ENCODE data around the gene LCMT2. TPM values are rescaled to one million over a fixed set of nuclear protein-coding genes. Genes with fewer than 3 reads are reported as not detected.

The LCMT2 gene
- total and polyA plus RNA-seq, 10 of the 15 experiments (the other 5 are each of a cell fraction or from before 2014, with no cell fraction given), result 2.1 to 17.2 (median 14.9) TPM

DNA sequence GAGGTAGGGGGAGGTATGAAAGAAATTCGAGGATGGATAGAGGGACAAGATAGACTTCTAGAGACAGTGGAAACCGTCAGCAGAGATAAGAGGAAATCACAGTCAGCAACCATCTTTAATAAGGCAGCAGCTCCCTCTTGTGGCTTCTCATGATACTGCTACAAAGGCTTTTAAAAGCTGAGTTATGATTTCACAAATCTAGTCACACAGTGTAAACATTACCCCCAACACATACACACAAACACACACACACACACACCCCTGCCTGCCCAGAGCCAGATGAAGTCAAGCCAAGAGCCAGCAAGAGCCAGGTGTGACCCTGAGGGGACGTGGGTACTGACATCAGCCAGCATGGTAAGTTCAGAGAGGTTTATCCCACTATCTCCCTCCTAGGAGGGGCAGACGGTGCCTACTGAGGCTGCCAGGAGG, 44.8 kb downstream of the LCMT2 start (continued):
- TF ChIP-seq ASH2L (IDR thresholded peaks at IDR 0.05; ENCODE audit: borderline replicate concordance, low read depth) (no peak), JUNB (IDR thresholded peaks at IDR 0.05) (no peak), SMC3 (IDR thresholded peaks at IDR 0.05; ENCODE audit: borderline replicate concordance, low read length) (peak; percentile 98), NRF1 (conservative IDR thresholded peaks at IDR 0.05; ENCODE audit: low read depth, low read length) (no peak), MEF2B (IDR thresholded peaks at IDR 0.05; ENCODE audit: partially characterized antibody, poor library complexity, severe bottlenecking) (no peak), YY1 (IDR thresholded peaks at IDR 0.05; ENCODE audit: low read depth, low read length) (peak; percentile 75; the same call in 1 of the 2 replicates), GATAD2B (conservative IDR thresholded peaks at IDR 0.05; ENCODE audit: low read depth) (no peak), RB1 (IDR thresholded peaks at IDR 0.05; ENCODE audit: borderline replicate concordance) (no peak), RAD21 (IDR thresholded peaks at IDR 0.05; ENCODE audit: insufficient read depth, low read depth, low read length) (peak; percentile 93), MXI1 (IDR thresholded peaks at IDR 0.05; ENCODE audit: low read depth, low read length) (no peak)
- TF ChIP-seq, protein P1, sequence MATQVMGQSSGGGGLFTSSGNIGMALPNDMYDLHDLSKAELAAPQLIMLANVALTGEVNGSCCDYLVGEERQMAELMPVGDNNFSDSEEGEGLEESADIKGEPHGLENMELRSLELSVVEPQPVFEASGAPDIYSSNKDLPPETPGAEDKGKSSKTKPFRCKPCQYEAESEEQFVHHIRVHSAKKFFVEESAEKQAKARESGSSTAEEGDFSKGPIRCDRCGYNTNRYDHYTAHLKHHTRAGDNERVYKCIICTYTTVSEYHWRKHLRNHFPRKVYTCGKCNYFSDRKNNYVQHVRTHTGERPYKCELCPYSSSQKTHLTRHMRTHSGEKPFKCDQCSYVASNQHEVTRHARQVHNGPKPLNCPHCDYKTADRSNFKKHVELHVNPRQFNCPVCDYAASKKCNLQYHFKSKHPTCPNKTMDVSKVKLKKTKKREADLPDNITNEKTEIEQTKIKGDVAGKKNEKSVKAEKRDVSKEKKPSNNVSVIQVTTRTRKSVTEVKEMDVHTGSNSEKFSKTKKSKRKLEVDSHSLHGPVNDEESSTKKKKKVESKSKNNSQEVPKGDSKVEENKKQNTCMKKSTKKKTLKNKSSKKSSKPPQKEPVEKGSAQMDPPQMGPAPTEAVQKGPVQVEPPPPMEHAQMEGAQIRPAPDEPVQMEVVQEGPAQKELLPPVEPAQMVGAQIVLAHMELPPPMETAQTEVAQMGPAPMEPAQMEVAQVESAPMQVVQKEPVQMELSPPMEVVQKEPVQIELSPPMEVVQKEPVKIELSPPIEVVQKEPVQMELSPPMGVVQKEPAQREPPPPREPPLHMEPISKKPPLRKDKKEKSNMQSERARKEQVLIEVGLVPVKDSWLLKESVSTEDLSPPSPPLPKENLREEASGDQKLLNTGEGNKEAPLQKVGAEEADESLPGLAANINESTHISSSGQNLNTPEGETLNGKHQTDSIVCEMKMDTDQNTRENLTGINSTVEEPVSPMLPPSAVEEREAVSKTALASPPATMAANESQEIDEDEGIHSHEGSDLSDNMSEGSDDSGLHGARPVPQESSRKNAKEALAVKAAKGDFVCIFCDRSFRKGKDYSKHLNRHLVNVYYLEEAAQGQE (IDR thresholded peaks at IDR 0.05; ENCODE audit: low read depth, low read length), result no peak

Data from GM12878 (cell line).